ENCODE data around the gene CENPB.

- TF ChIP-seq POLR2AphosphoS5 (IDR thresholded peaks at IDR 0.05): no peak
- no peak for TF ChIP-seq MXI1 (conservative IDR thresholded peaks at IDR 0.05; ENCODE audit: poor library complexity, severe bottlenecking)
Observed at GRCh38 chr20:3734111-3734843, 52.3 kb downstream of the CENPB start.

Measured in neural cell (in vitro differentiated cells).